H1 (cell line): Measurements from ENCODE around the gene TIMM22.

ENCODE experiments used
- EGR1 ChIP-seq: IDR thresholded peaks from 2 replicates; pipeline ENCODE4 v1.6.1; 2011; ENCODE audit warnings: low read depth, low read length, borderline replicate concordance
- EP300 ChIP-seq, 2 experiments: IDR thresholded peaks; 1 replicate in 1 of 2; 2 replicates in 1 of 2; pipeline ENCODE4 v1.6.1; 2011 to 2012; ENCODE audit warnings: low read depth in 2 of 2, low read length in 2 of 2, mild to moderate bottlenecking in 2 of 2, borderline replicate concordance in 1 of 2, inconsistent platforms in 1 of 2, moderate library complexity in 1 of 2
- EZH2 ChIP-seq: fragments of 200-600 bp; sonication (generic); IDR thresholded peaks from 2 replicates; pipeline ENCODE4 v1.7.1; 2012; ENCODE audit warnings: low read depth, mild to moderate bottlenecking, moderate library complexity, low read length, inconsistent platforms; ENCODE audit not compliant: severe bottlenecking
- JUND ChIP-seq: IDR thresholded peaks from 2 replicates; pipeline ENCODE4 v1.6.1; 2011; ENCODE audit warnings: mild to moderate bottlenecking, improper control_type of control experiment, low read length
- KDM5A ChIP-seq: fragments of 200-600 bp; IDR thresholded peaks from 2 replicates; pipeline ENCODE4 v1.7.1; 2012; ENCODE audit warnings: mild to moderate bottlenecking, low read length, inconsistent platforms, mixed read lengths
- POLR2A ChIP-seq, 2 experiments: IDR thresholded peaks; 1 replicate in 1 of 2; 2 replicates in 1 of 2; pipeline ENCODE4 v1.6.1; 2011; ENCODE audit warnings: low read depth in 2 of 2, low read length in 2 of 2, mild to moderate bottlenecking in 2 of 2; ENCODE audit errors: control extremely low read depth in 1 of 2
- SRF ChIP-seq: IDR thresholded peaks from 2 replicates; pipeline ENCODE4 v1.6.1; 2011; ENCODE audit warnings: mild to moderate bottlenecking, low read depth, low read length, moderate library complexity
- TCF12 ChIP-seq: IDR thresholded peaks from 2 replicates; pipeline ENCODE4 v1.6.1; 2011; ENCODE audit warnings: low read depth, mild to moderate bottlenecking, low read length
- YY1 ChIP-seq: IDR thresholded peaks from 2 replicates; pipeline ENCODE4 v1.6.1; 2011; ENCODE audit warnings: low read depth, mild to moderate bottlenecking, low read length
- TF ChIP-seq, protein P1 (sequence below), 3 experiments: IDR thresholded peaks; 1 replicate in 2 of 3; 2 replicates in 1 of 3; pipeline versions ENCODE4 v1.5.1 to v1.6.1; 2011; ENCODE audit warnings: low read length in 3 of 3, mild to moderate bottlenecking in 3 of 3, inconsistent platforms in 2 of 3, low read depth in 1 of 3, moderate library complexity in 1 of 3; ENCODE audit not compliant: insufficient read depth in 1 of 3; ENCODE audit errors: control extremely low read depth in 1 of 3
- TF ChIP-seq, protein P2 (sequence below): IDR thresholded peaks from 2 replicates; pipeline ENCODE4 v1.6.1; 2011; ENCODE audit warnings: low read depth, mild to moderate bottlenecking, low read length; ENCODE audit not compliant: insufficient read depth

GRCh38 chr17:975371-975915, 21.5 kb upstream of the TIMM22 start:
- TF ChIP-seq POLR2A (IDR thresholded peaks at IDR 0.05; ENCODE audit: control extremely low read depth in 1 of 2, low read depth in 2 of 2, low read length in 2 of 2) (no peak), EZH2 (no peak), SRF (no peak), EGR1 (no peak), YY1 (no peak), TCF12 (no peak), KDM5A (no peak), EP300 (IDR thresholded peaks at IDR 0.05; ENCODE audit: borderline replicate concordance in 1 of 2, low read depth in 2 of 2, low read length in 2 of 2) (no peak), JUND (no peak)
- TF ChIP-seq, protein P1, sequence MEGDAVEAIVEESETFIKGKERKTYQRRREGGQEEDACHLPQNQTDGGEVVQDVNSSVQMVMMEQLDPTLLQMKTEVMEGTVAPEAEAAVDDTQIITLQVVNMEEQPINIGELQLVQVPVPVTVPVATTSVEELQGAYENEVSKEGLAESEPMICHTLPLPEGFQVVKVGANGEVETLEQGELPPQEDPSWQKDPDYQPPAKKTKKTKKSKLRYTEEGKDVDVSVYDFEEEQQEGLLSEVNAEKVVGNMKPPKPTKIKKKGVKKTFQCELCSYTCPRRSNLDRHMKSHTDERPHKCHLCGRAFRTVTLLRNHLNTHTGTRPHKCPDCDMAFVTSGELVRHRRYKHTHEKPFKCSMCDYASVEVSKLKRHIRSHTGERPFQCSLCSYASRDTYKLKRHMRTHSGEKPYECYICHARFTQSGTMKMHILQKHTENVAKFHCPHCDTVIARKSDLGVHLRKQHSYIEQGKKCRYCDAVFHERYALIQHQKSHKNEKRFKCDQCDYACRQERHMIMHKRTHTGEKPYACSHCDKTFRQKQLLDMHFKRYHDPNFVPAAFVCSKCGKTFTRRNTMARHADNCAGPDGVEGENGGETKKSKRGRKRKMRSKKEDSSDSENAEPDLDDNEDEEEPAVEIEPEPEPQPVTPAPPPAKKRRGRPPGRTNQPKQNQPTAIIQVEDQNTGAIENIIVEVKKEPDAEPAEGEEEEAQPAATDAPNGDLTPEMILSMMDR (IDR thresholded peaks at IDR 0.05; ENCODE audit: control extremely low read depth in 1 of 3, insufficient read depth in 1 of 3, low read depth in 1 of 3, low read length in 3 of 3) = no peak
- TF ChIP-seq, protein P2, sequence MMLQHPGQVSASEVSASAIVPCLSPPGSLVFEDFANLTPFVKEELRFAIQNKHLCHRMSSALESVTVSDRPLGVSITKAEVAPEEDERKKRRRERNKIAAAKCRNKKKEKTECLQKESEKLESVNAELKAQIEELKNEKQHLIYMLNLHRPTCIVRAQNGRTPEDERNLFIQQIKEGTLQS = no peak
